Hepatocyte (in vitro differentiated cells): Measurements from ENCODE around the gene C14orf119.

ENCODE experiments used
- CTCF ChIP-seq: fragments of 200-600 bp; sonication (generic); IDR thresholded peaks from 2 replicates; pipeline ENCODE4 v1.5.1; 2016; ENCODE audit warnings: antibody characterized with exemption, mild to moderate bottlenecking; ENCODE audit not compliant: poor library complexity
- EZH2 ChIP-seq: fragments of 200-600 bp; sonication (generic); IDR thresholded peaks from 2 replicates; pipeline ENCODE4 v1.6.1; 2016; ENCODE audit warnings: antibody characterized with exemption, mild to moderate bottlenecking, borderline replicate concordance
- EZH2phosphoT487 ChIP-seq: fragments of 200-600 bp; sonication (generic); IDR thresholded peaks from one replicate; pipeline ENCODE4 v1.6.1; 2018; ENCODE audit warnings: antibody characterized with exemption, mild to moderate bottlenecking, low read depth, moderate library complexity; ENCODE audit not compliant: unreplicated experiment, severe bottlenecking

- no peak for TF ChIP-seq CTCF
- TF ChIP-seq EZH2, result no peak
- no peak for TF ChIP-seq EZH2phosphoT487
Measured at GRCh38 chr14:23052182-23052623, 43.1 kb upstream of the C14orf119 start.
